Trophoblast cell (in vitro differentiated cells and primary cell): ENCODE measurements around the gene PDCD4.

Experiments used
- DNase-seq, 2 donors: peaks; one replicate each; pipeline ENCODE4 v3.0.0-alpha.2; 2016
- H2AFZ ChIP-seq: 2 replicates; pipeline ENCODE4 v1.6.1; 2013; ENCODE audit warnings: low read length, moderate library complexity, mild to moderate bottlenecking; ENCODE audit not compliant: insufficient read depth, poor library complexity
- H2AK5ac ChIP-seq: 2 replicates; pipeline ENCODE4 v1.6.1; 2013; ENCODE audit warnings: mild to moderate bottlenecking, low read length
- H2BK120ac ChIP-seq: 2 replicates; pipeline ENCODE4 v1.6.1; 2013; ENCODE audit warnings: low read length, mild to moderate bottlenecking, moderate library complexity; ENCODE audit not compliant: insufficient read depth, poor library complexity
- H2BK12ac ChIP-seq: 2 replicates; pipeline ENCODE4 v1.6.1; 2013; ENCODE audit warnings: mild to moderate bottlenecking, low read length, moderate library complexity
- H2BK5ac ChIP-seq: 2 replicates; pipeline ENCODE4 v1.6.1; 2013; ENCODE audit warnings: low read length, low read depth, moderate library complexity, mild to moderate bottlenecking; ENCODE audit not compliant: poor library complexity
- H3K14ac ChIP-seq: 2 replicates; pipeline ENCODE4 v1.6.1; 2013; ENCODE audit warnings: mild to moderate bottlenecking, low read length
- H3K18ac ChIP-seq: 2 replicates; pipeline ENCODE4 v1.6.1; 2013; ENCODE audit warnings: mild to moderate bottlenecking, low read length
- H3K23ac ChIP-seq: 2 replicates; pipeline ENCODE4 v1.6.1; 2013; ENCODE audit warnings: low read length
- H3K27ac ChIP-seq: 2 replicates; pipeline ENCODE4 v1.5.1; 2013; ENCODE audit warnings: low read depth, mild to moderate bottlenecking, inconsistent platforms, low read length, moderate library complexity
- H3K27me3 ChIP-seq: 2 replicates; pipeline ENCODE4 v1.6.1; 2013; ENCODE audit warnings: inconsistent platforms, mild to moderate bottlenecking, low read length, moderate library complexity; ENCODE audit not compliant: insufficient read depth
- H3K36me3 ChIP-seq, 2 experiments: 1 replicate in 1 of 2; 2 replicates in 1 of 2; pipeline ENCODE4 v1.6.1; 2013; ENCODE audit warnings: low read length in 2 of 2, mild to moderate bottlenecking in 2 of 2, moderate library complexity in 1 of 2; ENCODE audit not compliant: insufficient read depth in 2 of 2, control insufficient read depth in 1 of 2
- H3K4ac ChIP-seq: 2 replicates; pipeline ENCODE4 v1.6.1; 2013; ENCODE audit warnings: low read depth, mild to moderate bottlenecking, low read length, moderate library complexity
- H3K4me1 ChIP-seq, 2 experiments: 1 replicate in 1 of 2; 2 replicates in 1 of 2; pipeline ENCODE4 v1.6.1; 2013; ENCODE audit warnings: low read length in 2 of 2, mild to moderate bottlenecking in 2 of 2, moderate library complexity in 1 of 2; ENCODE audit not compliant: insufficient read depth in 2 of 2, control insufficient read depth in 1 of 2
- H3K4me2 ChIP-seq: 2 replicates; pipeline ENCODE4 v1.6.1; 2013; ENCODE audit warnings: inconsistent platforms, mild to moderate bottlenecking, low read length, moderate library complexity
- H3K4me3 ChIP-seq: 2 replicates; pipeline ENCODE4 v1.5.1; 2013; ENCODE audit warnings: mild to moderate bottlenecking, low read depth, low read length, inconsistent platforms
- H3K79me1 ChIP-seq: one replicate; pipeline ENCODE4 v1.6.1; 2013; ENCODE audit warnings: low read length
- H3K79me2 ChIP-seq: 2 replicates; pipeline ENCODE4 v1.6.1; 2013; ENCODE audit warnings: low read length, mild to moderate bottlenecking; ENCODE audit not compliant: control insufficient read depth, insufficient read depth, poor library complexity
- H3K9ac ChIP-seq: 2 replicates; pipeline ENCODE4 v1.6.1; 2013; ENCODE audit warnings: mild to moderate bottlenecking, low read length
- H3K9me3 ChIP-seq: 2 replicates; pipeline ENCODE4 v1.6.1; 2013; ENCODE audit warnings: low read depth, mild to moderate bottlenecking, control low read depth, inconsistent platforms, low read length; ENCODE audit not compliant: insufficient read depth
- H4K12ac ChIP-seq: 2 replicates; pipeline ENCODE4 v1.6.1; 2013; ENCODE audit warnings: low read depth, mild to moderate bottlenecking, low read length, moderate library complexity
- H4K8ac ChIP-seq: 2 replicates; pipeline ENCODE4 v1.6.1; 2013; ENCODE audit warnings: low read depth, mild to moderate bottlenecking, low read length, moderate library complexity
- H4K91ac ChIP-seq: one replicate; pipeline ENCODE4 v1.6.1; 2013; ENCODE audit warnings: low read depth, mild to moderate bottlenecking, low read length, moderate library complexity
- WGBS: extraction: QIAGEN DNeasy Blood & Tissue Kit; methylation state at CpG from one replicate; pipeline ENCODE4 v1.1.7; 2013; ENCODE audit warnings: missing lambda C conversion rate; ENCODE audit not compliant: insufficient read length, insufficient coverage; ENCODE audit errors: extremely low coverage; 5-methylcytosine and 5-hydroxymethylcytosine counted together

The PDCD4 gene

DNA sequence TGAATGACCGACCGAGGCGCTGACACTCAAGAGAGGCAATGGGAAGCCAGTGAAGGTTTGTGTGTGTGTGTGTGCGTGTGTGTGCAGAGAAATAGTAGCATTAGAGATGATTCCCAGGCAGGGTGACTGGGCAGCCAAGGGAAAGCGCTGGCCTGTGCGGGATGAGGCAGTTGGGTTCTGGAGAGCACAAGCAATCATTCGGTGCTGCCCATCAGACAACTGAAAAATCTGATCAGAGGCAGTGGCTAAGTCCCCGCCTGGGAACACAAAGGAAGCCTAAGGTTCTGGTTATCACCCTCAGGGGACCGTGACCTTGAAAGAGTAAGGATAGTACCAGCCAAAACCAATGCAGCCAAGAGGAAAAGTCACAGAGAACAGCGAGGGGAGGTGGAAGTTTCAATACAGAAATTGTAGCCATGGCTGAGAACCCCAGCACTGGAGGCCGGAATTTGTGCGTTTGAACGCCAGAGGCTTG is 868 bp upstream of the PDCD4 start:
- Histone ChIP-seq H4K91ac (peak overlapping the region; percentile 91), H2AFZ (peak overlapping the region; percentile 77), H3K27ac (peak overlapping the region; percentile 61), H3K4me3 (no peak overlapping the region), H3K23ac (no peak overlapping the region), H3K4me1 (peaks cover 7 to 10% of the 10 kb centered on the region in 2 experiments), H2BK5ac (peak overlapping the region; percentile 66), H3K14ac (peak overlapping the region; percentile 68), H3K79me1 (peaks cover 13% of the 10 kb centered on the region), H3K9me3 (no peaks in the 10 kb centered on the region), H3K18ac (peak overlapping the region; percentile 22), H2BK120ac (peak overlapping the region; percentile 67), H2AK5ac (peak overlapping the region; percentile 48), H3K36me3 (no peaks in the 10 kb centered on the region), H3K4me2 (peak overlapping the region; percentile 84), H3K79me2 (peaks cover 4% of the 10 kb centered on the region), H3K4ac (peak overlapping the region; percentile 13), H3K9ac (no peak overlapping the region), H4K12ac (peak overlapping the region; percentile 83), H3K27me3 (no peaks in the 10 kb centered on the region), H2BK12ac (peak overlapping the region; percentile 67), H4K8ac (peak overlapping the region; percentile 87)
- DNase-seq: no peak
- no CpG with 5 or more reads among the region's 13 CpGs for WGBS

DNA sequence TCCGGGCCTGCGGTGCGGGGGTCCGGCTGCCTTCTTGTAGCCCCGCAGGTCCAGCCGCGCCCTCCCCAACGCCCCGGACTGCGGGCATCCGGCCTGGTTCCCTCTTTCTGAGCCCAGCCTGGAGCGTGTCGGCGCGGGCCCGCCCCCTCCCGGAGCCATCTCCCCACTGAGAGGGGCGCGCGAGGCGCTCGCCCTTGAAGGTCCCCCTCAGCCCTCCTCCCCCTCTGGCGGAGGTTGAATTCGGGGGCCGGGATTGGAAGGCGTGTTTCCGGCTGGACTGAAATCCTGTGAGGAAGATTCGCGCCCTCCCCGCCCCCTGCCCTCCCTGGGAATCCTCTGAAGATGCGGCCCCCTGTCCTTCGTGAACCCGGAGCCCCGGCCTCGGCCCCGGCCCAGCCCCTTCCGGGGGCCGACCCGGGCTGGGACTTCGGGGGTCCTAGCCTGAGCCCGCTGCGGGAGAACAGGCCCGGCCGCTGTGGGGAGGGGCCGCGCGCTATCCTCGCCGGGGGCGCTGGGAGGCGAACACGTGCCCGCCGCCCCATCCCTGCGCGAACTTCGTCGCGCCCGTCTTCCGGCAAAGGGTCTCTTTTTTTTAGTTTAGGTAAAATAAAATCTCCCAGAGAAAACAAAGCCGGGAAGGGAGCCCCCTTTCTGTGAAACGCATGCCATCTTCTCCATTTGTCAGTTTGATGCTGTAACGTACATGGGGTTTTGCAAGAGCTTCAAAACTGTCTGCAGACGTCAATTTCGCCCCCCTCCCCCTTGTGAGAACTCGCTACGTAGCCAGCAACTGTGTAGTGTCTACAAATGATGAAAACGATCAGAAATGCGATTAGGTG is 636 bp downstream of the PDCD4 start:
- no CpG with 5 or more reads among the region's 70 CpGs for WGBS

DNA sequence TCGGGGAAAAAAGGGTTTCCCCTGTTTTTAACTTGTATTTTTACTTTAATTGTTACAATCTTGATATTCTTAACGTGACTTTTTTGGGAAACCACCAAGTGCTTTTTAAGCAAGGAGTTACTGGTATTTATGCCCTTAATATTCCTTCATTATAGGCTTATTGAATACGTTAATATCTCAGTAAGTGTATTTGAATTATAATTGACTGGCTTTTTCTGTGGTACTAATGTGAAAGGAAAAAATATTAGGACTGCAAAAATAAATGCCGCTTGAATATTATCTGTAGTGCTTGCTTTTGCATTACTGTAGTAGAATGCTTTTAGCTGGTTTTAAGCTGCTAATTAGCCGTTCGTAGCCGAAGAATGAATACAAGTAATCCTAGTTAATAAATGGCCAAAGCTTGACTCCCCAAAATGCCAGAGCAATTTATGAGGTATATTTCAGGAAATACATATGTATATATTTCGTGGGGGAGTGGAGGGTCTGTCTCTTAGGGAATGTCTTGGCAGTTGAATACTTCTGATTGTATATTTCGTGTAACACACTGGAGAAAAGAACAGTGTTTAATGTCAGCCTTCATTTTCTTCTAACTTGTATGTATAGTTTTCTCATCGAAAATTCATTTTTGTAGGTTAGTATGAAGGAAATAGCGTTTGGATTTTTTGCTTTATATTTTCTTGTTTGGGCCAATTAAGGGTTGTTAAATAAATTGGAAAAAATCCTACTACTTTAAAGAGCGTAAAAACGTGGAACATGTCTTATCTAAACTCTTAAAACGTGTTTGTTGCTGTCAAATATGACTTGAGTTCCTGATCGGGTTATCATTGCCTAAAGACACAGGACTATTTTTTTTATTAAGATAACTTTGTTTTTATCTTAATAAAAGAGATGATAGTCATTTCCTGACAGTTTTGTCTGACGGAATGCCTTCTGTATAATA is 1.5 kb downstream of the PDCD4 start:
- Histone ChIP-seq H2BK120ac (no peak overlapping the region), H3K4me2 (peak overlapping the region; percentile 72), H3K14ac (no peak overlapping the region), H4K12ac (no peak overlapping the region), H3K27ac (peak overlapping the region; percentile 94), H3K36me3 (peaks cover 0 to 2% of the 10 kb centered on the region in 2 experiments), H3K4me1 (peaks cover 7 to 8% of the 10 kb centered on the region in 2 experiments), H2AFZ (no peak overlapping the region), H2AK5ac (no peak overlapping the region), H4K8ac (no peak overlapping the region), H3K27me3 (no peaks in the 10 kb centered on the region), H3K79me1 (peaks cover 13% of the 10 kb centered on the region), H3K4ac (no peak overlapping the region), H3K23ac (no peak overlapping the region), H3K4me3 (peak overlapping the region; percentile 57), H3K79me2 (peaks cover 4% of the 10 kb centered on the region), H2BK12ac (no peak overlapping the region), H3K9ac (peak overlapping the region; percentile 28), H2BK5ac (no peak overlapping the region), H4K91ac (no peak overlapping the region), H3K18ac (no peak overlapping the region), H3K9me3 (no peaks in the 10 kb centered on the region)
- DNase-seq: peak in 1 of 2 donors; percentile 7
- WGBS: 100% methylated on average over 1 of the region's 16 CpGs

More for the DNA sequence above, 636 bp downstream of the PDCD4 start:
- Histone ChIP-seq H3K27me3 (no peaks in the 10 kb centered on the region), H2BK5ac (peak overlapping the region; percentile 76), H2AK5ac (no peak overlapping the region), H3K4me3 (peak overlapping the region; percentile 87), H3K4me1 (peaks cover 7 to 8% of the 10 kb centered on the region in 2 experiments), H4K91ac (peak overlapping the region; percentile 90), H4K12ac (peak overlapping the region; percentile 26), H3K36me3 (peaks cover 0 to 2% of the 10 kb centered on the region in 2 experiments), H3K23ac (no peak overlapping the region), H3K9me3 (no peaks in the 10 kb centered on the region), H3K9ac (peak overlapping the region; percentile 84), H3K4me2 (peak overlapping the region; percentile 72), H2BK12ac (no peak overlapping the region), H3K18ac (peak overlapping the region; percentile 71), H2BK120ac (peak overlapping the region; percentile 68), H3K79me2 (peaks cover 4% of the 10 kb centered on the region), H4K8ac (peak overlapping the region; percentile 73), H3K14ac (peak overlapping the region; percentile 85), H2AFZ (peak overlapping the region; percentile 78), H3K4ac (peak overlapping the region; percentile 65), H3K27ac (peak overlapping the region; percentile 94), H3K79me1 (peaks cover 13% of the 10 kb centered on the region)
- peak; percentile 64 to 73 for DNase-seq

DNA sequence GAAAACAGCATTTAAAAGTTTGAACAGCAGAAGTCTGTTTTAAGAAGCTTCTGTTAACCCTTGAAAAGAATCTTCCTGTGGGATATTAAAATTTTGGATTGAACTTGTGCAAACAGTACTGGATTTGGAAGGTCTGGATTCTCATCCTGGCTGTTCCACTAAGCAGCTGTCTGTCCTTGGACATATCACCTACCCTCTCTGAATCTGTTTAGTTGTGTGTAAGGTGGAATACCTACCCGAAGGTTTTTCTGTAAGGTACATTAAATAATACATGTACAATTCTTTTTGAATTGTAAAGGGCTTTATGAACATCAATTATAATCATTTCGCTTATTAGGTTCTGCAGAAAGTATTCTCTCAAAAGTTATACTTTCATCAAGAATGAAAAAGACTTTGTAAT is 2.2 kb downstream of the PDCD4 start:
- peaks cover 4% of the 10 kb centered on the region for H3K79me2 ChIP-seq
- peaks cover 0 to 2% of the 10 kb centered on the region in 2 experiments for H3K36me3 ChIP-seq
- no peaks in the 10 kb centered on the region for H3K27me3 ChIP-seq
- H2BK5ac ChIP-seq: no peak overlapping the region
- no peak overlapping the region for H3K18ac ChIP-seq
- no peak overlapping the region for H3K23ac ChIP-seq
- peaks cover 13% of the 10 kb centered on the region for H3K79me1 ChIP-seq
- no peaks in the 10 kb centered on the region for H3K9me3 ChIP-seq
- no peak overlapping the region for H3K27ac ChIP-seq
- DNase-seq: peak in 1 of 2 donors; percentile 16
- no peak overlapping the region for H2BK120ac ChIP-seq
- no peak overlapping the region for H3K4ac ChIP-seq
- no peak overlapping the region for H4K8ac ChIP-seq
- H2AFZ ChIP-seq: no peak overlapping the region
- H3K4me3 ChIP-seq: no peak overlapping the region
- no peak overlapping the region for H4K91ac ChIP-seq
- H3K9ac ChIP-seq: no peak overlapping the region
- H2AK5ac ChIP-seq: no peak overlapping the region
- H3K14ac ChIP-seq: no peak overlapping the region
- H3K4me1 ChIP-seq: peaks cover 7 to 8% of the 10 kb centered on the region in 2 experiments
- no CpG with 5 or more reads among the region's 2 CpGs for WGBS
- no peak overlapping the region for H3K4me2 ChIP-seq
- no peak overlapping the region for H2BK12ac ChIP-seq
- no peak overlapping the region for H4K12ac ChIP-seq
